ENCODE results near the gene SPATA3. TPM values are rescaled to one million over a fixed set of nuclear protein-coding genes. Genes with fewer than 3 reads are reported as not detected.

SPATA3 gene
- total and polyA plus RNA-seq, 2 of the 13 experiments (the other 11 are each of a cell fraction or from before 2014, with no cell fraction given), result not detected

DNA sequence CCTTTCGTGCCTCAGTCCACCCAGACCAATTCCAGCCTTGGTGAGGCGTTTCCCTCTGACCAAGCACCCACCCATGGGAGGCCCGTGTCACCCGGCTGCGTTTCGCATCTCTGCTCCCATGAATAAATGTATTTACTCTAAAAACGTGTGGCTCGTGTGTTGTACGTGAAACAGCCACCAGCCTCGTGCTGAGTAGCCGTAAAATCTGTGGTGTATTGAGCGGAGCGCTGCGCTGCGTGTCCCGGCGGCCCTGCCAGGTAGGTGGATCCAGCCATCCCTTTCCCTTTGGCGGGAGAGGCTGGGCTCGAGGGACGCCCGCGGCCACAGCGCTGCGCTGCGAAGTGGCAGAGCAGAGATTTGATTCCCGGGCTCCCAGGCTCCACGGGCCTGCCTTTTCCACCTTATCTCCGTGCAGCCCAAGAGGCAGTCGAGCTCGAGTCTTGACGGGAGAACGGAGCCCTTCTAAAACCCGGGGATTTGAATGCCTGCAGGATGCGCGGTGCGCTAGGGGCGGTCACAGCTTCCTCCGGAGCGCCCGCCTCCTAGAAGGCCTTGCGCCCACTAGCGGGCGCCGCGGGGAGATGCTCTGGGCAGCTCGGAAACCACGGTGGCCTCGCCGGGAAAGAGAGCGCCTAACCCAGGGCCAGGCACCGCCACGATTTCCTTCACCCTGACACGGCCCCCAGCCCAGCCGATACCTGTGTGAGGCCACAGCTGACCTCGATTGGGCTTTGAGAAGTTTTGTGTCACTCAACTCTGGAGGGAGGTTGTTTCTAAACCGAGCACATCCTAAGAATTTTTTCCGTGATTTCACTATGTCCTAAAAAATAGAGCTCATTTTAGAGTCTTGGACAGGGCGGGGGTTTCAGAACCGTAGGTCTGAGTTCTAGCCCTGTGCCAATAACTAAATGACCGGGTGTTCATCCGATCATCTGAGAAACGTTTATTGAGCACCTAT is 56.9 kb downstream of the SPATA3 start (continued):
- peak; percentile 70; the same call in 1 of the 2 replicates for TF ChIP-seq FOXC1 (CRISPR knock-in tag; IDR thresholded peaks at IDR 0.05; ENCODE audit: borderline replicate concordance)
- TF ChIP-seq, protein P1, sequence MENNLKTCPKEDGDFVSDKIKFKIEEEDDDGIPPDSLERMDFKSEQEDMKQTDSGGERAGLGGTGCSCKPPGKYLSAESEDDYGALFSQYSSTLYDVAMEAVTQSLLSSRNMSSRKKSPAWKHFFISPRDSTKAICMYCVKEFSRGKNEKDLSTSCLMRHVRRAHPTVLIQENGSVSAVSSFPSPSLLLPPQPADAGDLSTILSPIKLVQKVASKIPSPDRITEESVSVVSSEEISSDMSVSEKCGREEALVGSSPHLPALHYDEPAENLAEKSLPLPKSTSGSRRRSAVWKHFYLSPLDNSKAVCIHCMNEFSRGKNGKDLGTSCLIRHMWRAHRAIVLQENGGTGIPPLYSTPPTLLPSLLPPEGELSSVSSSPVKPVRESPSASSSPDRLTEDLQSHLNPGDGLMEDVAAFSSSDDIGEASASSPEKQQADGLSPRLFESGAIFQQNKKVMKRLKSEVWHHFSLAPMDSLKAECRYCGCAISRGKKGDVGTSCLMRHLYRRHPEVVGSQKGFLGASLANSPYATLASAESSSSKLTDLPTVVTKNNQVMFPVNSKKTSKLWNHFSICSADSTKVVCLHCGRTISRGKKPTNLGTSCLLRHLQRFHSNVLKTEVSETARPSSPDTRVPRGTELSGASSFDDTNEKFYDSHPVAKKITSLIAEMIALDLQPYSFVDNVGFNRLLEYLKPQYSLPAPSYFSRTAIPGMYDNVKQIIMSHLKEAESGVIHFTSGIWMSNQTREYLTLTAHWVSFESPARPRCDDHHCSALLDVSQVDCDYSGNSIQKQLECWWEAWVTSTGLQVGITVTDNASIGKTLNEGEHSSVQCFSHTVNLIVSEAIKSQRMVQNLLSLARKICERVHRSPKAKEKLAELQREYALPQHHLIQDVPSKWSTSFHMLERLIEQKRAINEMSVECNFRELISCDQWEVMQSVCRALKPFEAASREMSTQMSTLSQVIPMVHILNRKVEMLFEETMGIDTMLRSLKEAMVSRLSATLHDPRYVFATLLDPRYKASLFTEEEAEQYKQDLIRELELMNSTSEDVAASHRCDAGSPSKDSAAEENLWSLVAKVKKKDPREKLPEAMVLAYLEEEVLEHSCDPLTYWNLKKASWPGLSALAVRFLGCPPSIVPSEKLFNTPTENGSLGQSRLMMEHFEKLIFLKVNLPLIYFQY (CRISPR knock-in tag; IDR thresholded peaks at IDR 0.05; ENCODE audit: borderline replicate concordance), result peak; percentile 53; the same call in 1 of the 2 replicates
- TF ChIP-seq, protein P2, sequence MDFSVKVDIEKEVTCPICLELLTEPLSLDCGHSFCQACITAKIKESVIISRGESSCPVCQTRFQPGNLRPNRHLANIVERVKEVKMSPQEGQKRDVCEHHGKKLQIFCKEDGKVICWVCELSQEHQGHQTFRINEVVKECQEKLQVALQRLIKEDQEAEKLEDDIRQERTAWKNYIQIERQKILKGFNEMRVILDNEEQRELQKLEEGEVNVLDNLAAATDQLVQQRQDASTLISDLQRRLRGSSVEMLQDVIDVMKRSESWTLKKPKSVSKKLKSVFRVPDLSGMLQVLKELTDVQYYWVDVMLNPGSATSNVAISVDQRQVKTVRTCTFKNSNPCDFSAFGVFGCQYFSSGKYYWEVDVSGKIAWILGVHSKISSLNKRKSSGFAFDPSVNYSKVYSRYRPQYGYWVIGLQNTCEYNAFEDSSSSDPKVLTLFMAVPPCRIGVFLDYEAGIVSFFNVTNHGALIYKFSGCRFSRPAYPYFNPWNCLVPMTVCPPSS (IDR thresholded peaks at IDR 0.05), result no peak
- TF ChIP-seq ESRRA (CRISPR knock-in tag; IDR thresholded peaks at IDR 0.05; ENCODE audit: low read depth), result peak; percentile 72; the same call in 1 of the 2 replicates
- TF ChIP-seq ZNF143 (CRISPR knock-in tag; IDR thresholded peaks at IDR 0.05), result peak; percentile 52
- no peak for TF ChIP-seq RAD51 (IDR thresholded peaks at IDR 0.05; ENCODE audit: borderline replicate concordance)
- TF ChIP-seq TEAD2 (CRISPR knock-in tag; IDR thresholded peaks at IDR 0.05), result peak; percentile 74; the same call in 1 of the 2 replicates
- peak; percentile 84; the same call in 1 of the 2 replicates for TF ChIP-seq HOXA3 (CRISPR knock-in tag; IDR thresholded peaks at IDR 0.05)
- TF ChIP-seq ZNF777 (CRISPR knock-in tag; IDR thresholded peaks at IDR 0.05), result no peak; the same call in 1 of the 2 replicates
- TF ChIP-seq, protein P3, sequence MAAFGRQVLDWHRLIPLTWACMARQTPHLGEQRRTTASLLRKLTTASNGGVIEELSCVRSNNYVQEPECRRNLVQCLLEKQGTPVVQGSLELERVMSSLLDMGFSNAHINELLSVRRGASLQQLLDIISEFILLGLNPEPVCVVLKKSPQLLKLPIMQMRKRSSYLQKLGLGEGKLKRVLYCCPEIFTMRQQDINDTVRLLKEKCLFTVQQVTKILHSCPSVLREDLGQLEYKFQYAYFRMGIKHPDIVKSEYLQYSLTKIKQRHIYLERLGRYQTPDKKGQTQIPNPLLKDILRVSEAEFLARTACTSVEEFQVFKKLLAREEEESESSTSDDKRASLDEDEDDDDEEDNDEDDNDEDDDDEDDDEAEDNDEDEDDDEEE (CRISPR knock-in tag; IDR thresholded peaks at IDR 0.05), result 0 out of 2 replicates have a peak, but pooled peaks have one; percentile 69
- TF ChIP-seq CCDC6 (CRISPR knock-in tag; IDR thresholded peaks at IDR 0.05), result peak; percentile 82; the same call in 1 of the 2 replicates
- TF ChIP-seq MAF1 (CRISPR knock-in tag; IDR thresholded peaks at IDR 0.05; ENCODE audit: borderline replicate concordance), result no peak
- no peak; the same call in 1 of the 2 replicates for TF ChIP-seq ZKSCAN5 (CRISPR knock-in tag; IDR thresholded peaks at IDR 0.05)
- TF ChIP-seq SP4 (CRISPR knock-in tag; IDR thresholded peaks at IDR 0.05), result peak; percentile 51; the same call in 1 of the 2 replicates
- no peak for TF ChIP-seq SMAD1 (CRISPR knock-in tag; IDR thresholded peaks at IDR 0.05; ENCODE audit: borderline replicate concordance, low read depth)
- TF ChIP-seq HMG20B (CRISPR knock-in tag; conservative IDR thresholded peaks at IDR 0.05), result no peak
- TF ChIP-seq, protein P4, sequence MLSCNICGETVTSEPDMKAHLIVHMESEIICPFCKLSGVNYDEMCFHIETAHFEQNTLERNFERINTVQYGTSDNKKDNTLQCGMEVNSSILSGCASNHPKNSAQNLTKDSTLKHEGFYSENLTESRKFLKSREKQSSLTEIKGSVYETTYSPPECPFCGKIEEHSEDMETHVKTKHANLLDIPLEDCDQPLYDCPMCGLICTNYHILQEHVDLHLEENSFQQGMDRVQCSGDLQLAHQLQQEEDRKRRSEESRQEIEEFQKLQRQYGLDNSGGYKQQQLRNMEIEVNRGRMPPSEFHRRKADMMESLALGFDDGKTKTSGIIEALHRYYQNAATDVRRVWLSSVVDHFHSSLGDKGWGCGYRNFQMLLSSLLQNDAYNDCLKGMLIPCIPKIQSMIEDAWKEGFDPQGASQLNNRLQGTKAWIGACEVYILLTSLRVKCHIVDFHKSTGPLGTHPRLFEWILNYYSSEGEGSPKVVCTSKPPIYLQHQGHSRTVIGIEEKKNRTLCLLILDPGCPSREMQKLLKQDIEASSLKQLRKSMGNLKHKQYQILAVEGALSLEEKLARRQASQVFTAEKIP (CRISPR knock-in tag; IDR thresholded peaks at IDR 0.05; ENCODE audit: borderline replicate concordance), result 0 out of 2 replicates have a peak, but pooled peaks have one; percentile 71
- peak; percentile 51; the same call in 1 of the 2 replicates for TF ChIP-seq SOX5 (CRISPR knock-in tag; IDR thresholded peaks at IDR 0.05; ENCODE audit: borderline replicate concordance)
- peak; percentile 75; the same call in 1 of the 2 replicates for TF ChIP-seq ZMYM4 (CRISPR knock-in tag; IDR thresholded peaks at IDR 0.05)
- no peak; the same call in 1 of the 2 replicates for TF ChIP-seq ZSCAN20 (CRISPR knock-in tag; IDR thresholded peaks at IDR 0.05; ENCODE audit: borderline replicate concordance)
- TF ChIP-seq NFKB2 (CRISPR knock-in tag; IDR thresholded peaks at IDR 0.05; ENCODE audit: borderline replicate concordance), result peak; percentile 89; the same call in 1 of the 2 replicates
